Hepatocyte (in vitro differentiated cells): ENCODE results near the gene CHD5.

Experiments
- EZH2 ChIP-seq: fragments of 200-600 bp; sonication (generic); IDR thresholded peaks from 2 replicates; pipeline ENCODE4 v1.6.1; 2016; ENCODE audit warnings: antibody characterized with exemption, mild to moderate bottlenecking, borderline replicate concordance
- EZH2phosphoT487 ChIP-seq: fragments of 200-600 bp; sonication (generic); IDR thresholded peaks from one replicate; pipeline ENCODE4 v1.6.1; 2018; ENCODE audit warnings: antibody characterized with exemption, mild to moderate bottlenecking, low read depth, moderate library complexity; ENCODE audit not compliant: unreplicated experiment, severe bottlenecking
- TF ChIP-seq, protein P1 (sequence below): fragments of 200-600 bp; sonication (generic); IDR thresholded peaks from 2 replicates; pipeline ENCODE4 v1.5.1; 2016; ENCODE audit warnings: antibody characterized with exemption, mild to moderate bottlenecking; ENCODE audit not compliant: poor library complexity

- TF ChIP-seq, protein P1, sequence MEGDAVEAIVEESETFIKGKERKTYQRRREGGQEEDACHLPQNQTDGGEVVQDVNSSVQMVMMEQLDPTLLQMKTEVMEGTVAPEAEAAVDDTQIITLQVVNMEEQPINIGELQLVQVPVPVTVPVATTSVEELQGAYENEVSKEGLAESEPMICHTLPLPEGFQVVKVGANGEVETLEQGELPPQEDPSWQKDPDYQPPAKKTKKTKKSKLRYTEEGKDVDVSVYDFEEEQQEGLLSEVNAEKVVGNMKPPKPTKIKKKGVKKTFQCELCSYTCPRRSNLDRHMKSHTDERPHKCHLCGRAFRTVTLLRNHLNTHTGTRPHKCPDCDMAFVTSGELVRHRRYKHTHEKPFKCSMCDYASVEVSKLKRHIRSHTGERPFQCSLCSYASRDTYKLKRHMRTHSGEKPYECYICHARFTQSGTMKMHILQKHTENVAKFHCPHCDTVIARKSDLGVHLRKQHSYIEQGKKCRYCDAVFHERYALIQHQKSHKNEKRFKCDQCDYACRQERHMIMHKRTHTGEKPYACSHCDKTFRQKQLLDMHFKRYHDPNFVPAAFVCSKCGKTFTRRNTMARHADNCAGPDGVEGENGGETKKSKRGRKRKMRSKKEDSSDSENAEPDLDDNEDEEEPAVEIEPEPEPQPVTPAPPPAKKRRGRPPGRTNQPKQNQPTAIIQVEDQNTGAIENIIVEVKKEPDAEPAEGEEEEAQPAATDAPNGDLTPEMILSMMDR, result no peak
- TF ChIP-seq EZH2, result no peak
- no peak for TF ChIP-seq EZH2phosphoT487
These were observed 4.7 kb downstream of the CHD5 start for GRCh38 chr1:6175411-6175828.
